ENCODE results near the gene MASP1. TPM values are rescaled to one million over a fixed set of nuclear protein-coding genes. Genes with fewer than 3 reads are reported as not detected.
A peak's percentile ranks its signal among the peaks of the same experiment; 100 is the strongest.

Gene MASP1
- total and polyA plus RNA-seq, 2 of the 4 experiments (the other 2 are of a cell fraction): 13.1 to 16.2 TPM

- Histone ChIP-seq H3K4me1 (ENCODE audit: control insufficient read depth, insufficient read depth, low read length) (peaks cover 3% of the 10 kb centered on the region; the same call in 1 of the 2 replicates), H3K4me2 (ENCODE audit: low read depth, low read length) (no peak overlapping the region), H3K56ac (ENCODE audit: extremely low read depth, insufficient read depth, low read length) (no peak overlapping the region), H3K36me3 (ENCODE audit: control insufficient read depth, insufficient read depth, low read length) (no peaks in the 10 kb centered on the region), H3K27ac (ENCODE audit: insufficient read depth, low read length) (no peak overlapping the region), H4K5ac (ENCODE audit: low read depth, low read length) (no peak overlapping the region), H2AK5ac (ENCODE audit: low read depth, low read length) (no peak overlapping the region), H3K27me3 (ENCODE audit: control insufficient read depth, insufficient read depth, low read length) (peaks cover 5% of the 10 kb centered on the region; the same call in 1 of the 2 replicates), H4K8ac (ENCODE audit: low read depth in 2 of 2, low read length in 2 of 2) (no peak overlapping the region), H3K23ac (ENCODE audit: low read depth, low read length) (no peak overlapping the region), H4K91ac (ENCODE audit: insufficient read depth, low read depth, low read length) (no peak overlapping the region), H3K9ac (ENCODE audit: low read depth, low read length) (no peak overlapping the region), H2AFZ (replicated peaks; ENCODE audit: low read length, poor library complexity) (no peak overlapping the region), H3K9me3 (ENCODE audit: control insufficient read depth, insufficient read depth, low read length) (no peaks in the 10 kb centered on the region), H3K4ac (ENCODE audit: low read depth, low read length) (no peak overlapping the region), H4K20me1 (ENCODE audit: insufficient read depth, low read length) (no peaks in the 10 kb centered on the region), H2BK15ac (ENCODE audit: low read depth, low read length) (no peak overlapping the region), H3K9me1 (ENCODE audit: insufficient read depth, low read length) (no peaks in the 10 kb centered on the region), H3K14ac (replicated peaks; ENCODE audit: low read depth, low read length) (no peak overlapping the region), H3K4me3 (ENCODE audit: insufficient read depth, low read depth, low read length) (no peak overlapping the region), H3K79me1 (ENCODE audit: low read depth in 1 of 2, low read length in 2 of 2) (no peaks in the 10 kb centered on the region), H3K18ac (ENCODE audit: low read depth, low read length) (no peak overlapping the region), H2BK120ac (ENCODE audit: low read depth, low read length) (no peak overlapping the region), H2BK5ac (ENCODE audit: low read depth, low read length, poor library complexity, severe bottlenecking) (no peak overlapping the region), H2AK9ac (replicated peaks; ENCODE audit: low read depth, low read length, poor library complexity) (no peak overlapping the region), H2BK20ac (ENCODE audit: low read depth, low read length) (no peak overlapping the region)
- no CpG with 5 or more reads among the region's 5 CpGs for WGBS, 2 experiments (ENCODE audit: extremely low coverage in 2 of 2, insufficient read length in 1 of 2)
- DNase-seq (no peak), ATAC-seq (ENCODE audit: low read depth) (no peak)
- dilution Hi-C loops (cut with HindIII; ENCODE audit: low sequenced_read_pairs, unreplicated experiment) (loop anchor here (25.0 kb wide), 1 partner anchor 472 kb away; no protein-coding TSS in a partner anchor), intact Hi-C loops (cut with micrococcal nuclease) (no loop called here), in situ Hi-C loops (cut with MboI; ENCODE audit: low sequenced_read_pairs) (loop anchor here (5.0 kb wide), 1 partner anchor 102 kb away; no protein-coding TSS in a partner anchor)
- CTCF ChIA-PET: interaction anchor here (1.1 kb wide), 1 partner anchor 464 kb away, joined by 4 read pairs; no protein-coding TSS in a partner anchor
- BruUV-seq (replicated peaks): no TSS peak
- POLR2A ChIA-PET (ENCODE audit: unreplicated experiment): no interaction called here
- TF ChIP-seq, protein P1, sequence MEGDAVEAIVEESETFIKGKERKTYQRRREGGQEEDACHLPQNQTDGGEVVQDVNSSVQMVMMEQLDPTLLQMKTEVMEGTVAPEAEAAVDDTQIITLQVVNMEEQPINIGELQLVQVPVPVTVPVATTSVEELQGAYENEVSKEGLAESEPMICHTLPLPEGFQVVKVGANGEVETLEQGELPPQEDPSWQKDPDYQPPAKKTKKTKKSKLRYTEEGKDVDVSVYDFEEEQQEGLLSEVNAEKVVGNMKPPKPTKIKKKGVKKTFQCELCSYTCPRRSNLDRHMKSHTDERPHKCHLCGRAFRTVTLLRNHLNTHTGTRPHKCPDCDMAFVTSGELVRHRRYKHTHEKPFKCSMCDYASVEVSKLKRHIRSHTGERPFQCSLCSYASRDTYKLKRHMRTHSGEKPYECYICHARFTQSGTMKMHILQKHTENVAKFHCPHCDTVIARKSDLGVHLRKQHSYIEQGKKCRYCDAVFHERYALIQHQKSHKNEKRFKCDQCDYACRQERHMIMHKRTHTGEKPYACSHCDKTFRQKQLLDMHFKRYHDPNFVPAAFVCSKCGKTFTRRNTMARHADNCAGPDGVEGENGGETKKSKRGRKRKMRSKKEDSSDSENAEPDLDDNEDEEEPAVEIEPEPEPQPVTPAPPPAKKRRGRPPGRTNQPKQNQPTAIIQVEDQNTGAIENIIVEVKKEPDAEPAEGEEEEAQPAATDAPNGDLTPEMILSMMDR (conservative IDR thresholded peaks at IDR 0.05; ENCODE audit: low read depth, low read length): no peak
- TF ChIP-seq MAFK (IDR thresholded peaks at IDR 0.05; ENCODE audit: low read depth, low read length): peak; percentile 66
These were observed 76.1 kb downstream of the MASP1 start for GRCh38 chr3:187215460-187215859.

All from IMR-90 (cell line).